Measurements from ENCODE around the gene WDR33.
A peak's percentile ranks its signal among the peaks of the same experiment; 100 is the strongest.

Gene WDR33

DNA sequence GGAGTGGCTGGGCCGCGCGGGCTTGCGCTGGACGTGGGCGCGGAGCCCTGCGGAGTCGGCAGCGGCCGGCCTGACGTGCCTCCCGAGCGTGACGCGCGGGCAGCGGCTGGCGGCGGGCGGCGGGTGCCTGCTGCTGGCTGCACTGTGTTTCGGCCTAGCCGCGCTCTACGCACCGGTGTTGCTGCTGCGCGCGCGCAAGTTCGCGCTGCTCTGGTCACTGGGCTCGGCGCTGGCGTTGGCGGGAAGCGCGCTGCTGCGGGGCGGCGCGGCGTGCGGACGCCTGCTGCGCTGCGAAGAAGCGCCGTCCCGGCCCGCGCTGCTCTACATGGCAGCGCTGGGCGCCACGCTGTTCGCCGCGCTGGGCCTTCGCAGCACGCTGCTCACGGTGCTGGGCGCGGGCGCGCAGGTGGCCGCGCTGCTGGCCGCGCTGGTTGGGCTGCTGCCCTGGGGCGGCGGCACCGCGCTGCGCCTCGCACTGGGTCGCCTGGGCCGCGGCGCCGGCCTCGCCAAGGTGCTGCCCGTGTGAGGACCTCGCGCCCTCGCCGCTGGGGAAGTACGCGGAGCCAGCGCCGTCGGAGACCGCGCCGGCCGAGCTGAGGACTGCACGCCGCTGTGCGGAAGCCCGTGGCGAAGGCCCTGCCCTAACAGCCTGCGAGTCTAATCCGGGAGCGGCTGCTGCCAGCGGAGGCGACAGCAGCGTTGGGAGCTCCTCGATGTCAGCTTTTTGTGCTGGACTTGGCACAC, 109.1 kb downstream of the WDR33 start:
- peak; percentile 55 for DNase-seq (ENCODE audit: low read depth)
- peak overlapping the region; percentile 60 for H3K4me3 ChIP-seq (ENCODE audit: low read depth, low read length)
- TF ChIP-seq, protein P1, sequence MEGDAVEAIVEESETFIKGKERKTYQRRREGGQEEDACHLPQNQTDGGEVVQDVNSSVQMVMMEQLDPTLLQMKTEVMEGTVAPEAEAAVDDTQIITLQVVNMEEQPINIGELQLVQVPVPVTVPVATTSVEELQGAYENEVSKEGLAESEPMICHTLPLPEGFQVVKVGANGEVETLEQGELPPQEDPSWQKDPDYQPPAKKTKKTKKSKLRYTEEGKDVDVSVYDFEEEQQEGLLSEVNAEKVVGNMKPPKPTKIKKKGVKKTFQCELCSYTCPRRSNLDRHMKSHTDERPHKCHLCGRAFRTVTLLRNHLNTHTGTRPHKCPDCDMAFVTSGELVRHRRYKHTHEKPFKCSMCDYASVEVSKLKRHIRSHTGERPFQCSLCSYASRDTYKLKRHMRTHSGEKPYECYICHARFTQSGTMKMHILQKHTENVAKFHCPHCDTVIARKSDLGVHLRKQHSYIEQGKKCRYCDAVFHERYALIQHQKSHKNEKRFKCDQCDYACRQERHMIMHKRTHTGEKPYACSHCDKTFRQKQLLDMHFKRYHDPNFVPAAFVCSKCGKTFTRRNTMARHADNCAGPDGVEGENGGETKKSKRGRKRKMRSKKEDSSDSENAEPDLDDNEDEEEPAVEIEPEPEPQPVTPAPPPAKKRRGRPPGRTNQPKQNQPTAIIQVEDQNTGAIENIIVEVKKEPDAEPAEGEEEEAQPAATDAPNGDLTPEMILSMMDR (IDR thresholded peaks at IDR 0.05; ENCODE audit: low read depth, low read length, missing control alignments), result peak; percentile 33

DNA sequence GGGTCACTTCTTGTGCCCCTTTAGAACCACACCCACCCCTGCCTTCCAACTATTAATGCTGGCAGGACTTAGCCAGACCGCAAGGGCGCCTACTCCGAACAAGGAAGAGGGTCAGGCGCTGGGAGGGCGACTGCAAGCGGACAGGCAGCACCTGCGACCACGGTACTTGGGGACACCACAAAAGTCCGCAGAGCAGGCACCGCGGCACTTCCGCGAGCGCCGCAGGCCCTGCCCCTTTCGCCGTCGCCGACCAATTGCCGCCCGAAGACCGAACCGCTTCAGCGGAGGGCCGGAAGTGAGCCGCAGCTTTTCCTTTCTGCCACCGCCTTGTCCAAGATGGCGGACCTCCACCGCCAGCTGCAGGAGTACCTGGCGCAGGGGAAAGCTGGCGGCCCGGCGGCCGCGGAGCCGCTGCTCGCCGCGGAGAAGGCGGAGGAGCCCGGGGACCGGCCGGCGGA, 109.7 kb downstream of the WDR33 start, which contains the start of gene SFT2D3:
Gene SFT2D3 (plus strand): TSS at position 305 of the 458 bp plus-strand sequence. CDS start 32 bp downstream, at position 337.
- H3K4me3 ChIP-seq (ENCODE audit: low read depth, low read length), result peak within 1 kb of the TSS; percentile 60
- TF ChIP-seq, protein P1 (IDR thresholded peaks at IDR 0.05; ENCODE audit: low read depth, low read length, missing control alignments), result no peak
- peak; percentile 87 for DNase-seq (ENCODE audit: low read depth)

DNA sequence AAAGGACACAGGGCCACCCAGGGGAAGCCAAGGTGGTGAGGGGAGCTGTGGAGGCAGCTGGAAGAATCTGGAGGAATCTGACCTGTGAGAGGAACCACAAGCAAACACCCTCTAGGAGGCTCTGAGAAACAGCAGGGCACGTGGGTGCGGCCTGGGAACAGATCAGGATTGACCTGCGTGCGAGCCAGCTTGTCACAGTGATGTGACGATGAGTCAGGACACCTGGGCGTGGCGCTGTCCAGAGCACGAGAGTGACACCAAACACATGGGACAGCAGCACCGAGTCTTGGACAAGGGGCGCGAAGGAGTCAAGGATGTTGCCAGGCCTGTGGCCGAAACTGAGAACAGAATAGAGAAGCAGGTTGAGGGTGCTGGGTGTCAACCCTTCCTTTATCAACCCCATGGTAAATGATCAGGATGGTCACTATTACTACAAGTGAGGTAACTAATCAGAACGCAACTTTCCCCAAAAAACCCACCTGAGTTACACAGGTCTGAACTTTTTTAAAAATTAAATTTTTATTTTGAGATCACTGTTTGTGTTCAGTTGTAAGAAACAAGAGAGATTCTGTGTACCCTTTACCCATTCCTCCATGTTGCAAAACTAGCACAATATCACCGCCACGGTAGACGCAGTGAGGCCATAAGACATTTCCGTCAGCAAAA, 110.3 kb downstream of the WDR33 start:
- TF ChIP-seq, protein P1 (IDR thresholded peaks at IDR 0.05; ENCODE audit: low read depth, low read length, missing control alignments), result peak; percentile 12
- H3K4me3 ChIP-seq (ENCODE audit: low read depth, low read length), result peak overlapping the region; percentile 60
- peak; percentile 92 for DNase-seq (ENCODE audit: low read depth)

DNA sequence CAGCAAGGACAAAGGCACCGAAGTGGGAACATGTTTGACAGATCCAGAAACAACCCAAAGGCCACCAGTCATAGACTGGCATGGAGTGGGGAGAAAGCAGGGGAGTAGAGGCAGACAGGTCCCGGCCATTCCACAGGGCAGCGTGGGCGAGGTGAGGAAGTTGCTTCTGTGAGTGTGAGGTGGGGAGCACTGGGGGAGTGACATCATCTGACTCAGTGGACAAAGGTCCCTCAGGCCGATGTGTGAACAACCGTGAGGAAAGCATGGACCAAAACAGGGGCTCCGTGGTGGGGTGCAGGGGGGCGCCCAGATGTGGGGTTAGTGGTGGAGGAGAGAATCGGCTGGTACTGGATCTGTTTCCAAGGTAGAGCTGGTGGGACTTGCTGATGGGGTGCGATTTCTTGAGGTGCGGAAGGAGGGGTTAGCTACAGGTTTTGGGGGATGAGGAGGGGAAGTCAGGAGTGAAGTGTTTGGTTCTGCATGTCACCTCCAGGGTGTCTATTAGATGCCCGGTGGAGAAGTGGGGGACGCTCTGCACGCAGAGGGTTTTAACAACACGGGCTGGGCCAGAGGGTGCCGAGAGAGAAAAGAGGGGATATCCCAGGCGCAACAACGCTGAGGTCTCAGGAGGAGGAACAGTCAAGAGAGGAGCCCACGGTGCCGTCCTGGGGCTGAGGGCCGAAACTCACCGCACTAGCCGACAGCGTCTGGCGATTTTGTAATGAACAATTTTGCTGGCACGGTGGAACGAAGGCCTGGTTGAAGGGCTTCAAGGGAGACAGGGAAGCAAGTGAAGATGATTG, 112.2 kb downstream of the WDR33 start:
- TF ChIP-seq, protein P1 (IDR thresholded peaks at IDR 0.05; ENCODE audit: low read depth, low read length, missing control alignments), result no peak
- H3K4me3 ChIP-seq (ENCODE audit: low read depth, low read length), result no peak overlapping the region
- DNase-seq (ENCODE audit: low read depth), result no peak

DNA sequence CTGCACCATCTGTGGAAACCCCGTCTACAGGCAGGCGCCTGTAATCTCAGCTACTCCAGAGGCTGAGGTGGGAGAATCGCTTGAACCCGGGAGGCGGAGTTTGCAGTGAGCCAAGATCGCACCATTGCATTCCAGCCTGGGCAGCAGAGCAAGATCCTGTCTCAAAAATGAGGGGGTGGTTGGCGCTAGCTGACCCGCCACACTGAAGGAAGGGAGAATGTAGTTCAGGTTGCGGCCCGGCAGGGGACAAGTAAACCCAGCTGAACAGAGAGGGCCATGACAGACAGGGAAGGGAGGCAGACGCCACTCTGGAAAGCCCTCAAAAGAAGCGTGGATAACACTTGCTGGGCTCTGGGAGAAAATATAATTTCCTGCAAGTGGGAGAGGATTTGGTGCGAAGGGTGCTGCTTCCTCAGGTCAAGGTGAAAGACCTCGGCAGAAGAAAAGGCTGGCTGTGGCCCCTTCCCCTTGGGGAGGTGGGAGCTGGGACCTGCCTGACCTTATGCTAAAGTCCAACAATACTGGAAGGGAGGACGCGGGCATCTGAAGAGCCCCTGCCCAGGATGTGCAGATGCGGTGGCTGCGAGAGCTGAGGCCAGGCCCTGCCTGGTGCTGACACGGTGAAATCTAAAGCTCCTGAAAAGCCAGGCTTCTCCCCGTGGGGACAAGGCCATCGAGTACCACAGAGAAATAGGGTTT, 113.3 kb downstream of the WDR33 start:
- no peak overlapping the region for H3K4me3 ChIP-seq (ENCODE audit: low read depth, low read length)
- TF ChIP-seq, protein P1 (IDR thresholded peaks at IDR 0.05; ENCODE audit: low read depth, low read length, missing control alignments), result no peak
- DNase-seq (ENCODE audit: low read depth), result no peak

All from GM12864 (cell line).